ENCODE measurements around the gene DNPH1. TPM values are rescaled to one million over a fixed set of nuclear protein-coding genes. Genes with fewer than 3 reads are reported as not detected.

Gene DNPH1
- total and polyA plus RNA-seq, 9 of the 15 experiments (the other 6 are each of a cell fraction or from before 2014, with no cell fraction given): 7.3 to 300 (median 68.7) TPM

DNA sequence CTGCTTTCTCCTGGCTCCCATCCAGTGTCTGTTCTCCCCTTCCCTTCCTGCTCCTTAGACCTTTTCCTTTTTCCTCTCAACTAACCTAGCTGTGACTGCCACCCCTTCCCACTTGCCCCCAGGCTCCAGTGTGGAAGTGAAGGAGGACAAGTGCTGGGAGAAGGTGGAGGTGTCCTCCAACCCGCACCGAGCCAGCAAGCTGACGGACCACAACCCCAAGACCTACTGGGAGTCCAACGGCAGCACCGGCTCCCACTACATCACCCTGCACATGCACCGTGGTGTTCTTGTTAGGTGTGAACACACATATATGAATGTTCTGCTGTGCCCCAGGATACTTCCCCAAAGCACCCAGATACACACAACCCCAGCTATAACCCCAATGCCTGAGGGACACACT is 28.7 kb downstream of the DNPH1 start:
- no peaks in the 10 kb centered on the region for H3K9me3 ChIP-seq (replicated peaks; ENCODE audit: control insufficient read depth, insufficient read depth, low read depth, low read length)

More for the DNA sequence above, 28.7 kb downstream of the DNPH1 start:
- Histone ChIP-seq H3K4me2 (ENCODE audit: insufficient read depth, low read length) (no peak overlapping the region), H3K79me2 (ENCODE audit: control insufficient read depth, insufficient read depth, low read length) (no peaks in the 10 kb centered on the region), H3K4me3 (no peak overlapping the region), H3K36me3 (ENCODE audit: control insufficient read depth, insufficient read depth, low read length) (peaks cover 7% of the 10 kb centered on the region; the same call in 1 of the 3 replicates), H3K9ac (ENCODE audit: insufficient read depth in 1 of 2, low read depth in 2 of 2, low read length in 2 of 2) (no peak overlapping the region), H3K9me1 (ENCODE audit: control insufficient read depth, insufficient read depth, low read length) (no peaks in the 10 kb centered on the region), H3K27ac (ENCODE audit: extremely low read depth, low read depth, low read length) (no peak overlapping the region), H3K27me3 (ENCODE audit: control insufficient read depth in 2 of 2, insufficient read depth in 2 of 2, low read length in 2 of 2) (no peaks in the 10 kb centered on the region), H4K20me1 (replicated peaks; ENCODE audit: control insufficient read depth, insufficient read depth, low read length) (no peaks in the 10 kb centered on the region; the same call in 1 of the 2 replicates), H2AFZ (ENCODE audit: low read depth, low read length) (no peak overlapping the region), H3K4me1 (replicated peaks in 1 of 2; ENCODE audit: control insufficient read depth in 2 of 2, insufficient read depth in 2 of 2, low read length in 2 of 2) (peaks cover 0 to 3% of the 10 kb centered on the region in 2 experiments; a peak in 2 of 5 replicates)
- WGBS (ENCODE audit: insufficient coverage, low coverage, missing lambda C conversion rate): 74% methylated on average over 6 of the region's 6 CpGs
- POLR2A ChIA-PET: interaction anchor here (1.0 to 3.8 kb wide), 7 partner anchors 8 to 30 kb away, joined by 5 to 15 read pairs (median 8); no protein-coding TSS in a partner anchor
- TF ChIP-seq CCNT2 (IDR thresholded peaks at IDR 0.05; ENCODE audit: borderline replicate concordance, extremely low read depth, insufficient read length, low read depth, low read length) (no peak), ETS2 (tag; IDR thresholded peaks at IDR 0.05; ENCODE audit: borderline replicate concordance, poor library complexity, severe bottlenecking) (no peak), CSDE1 (IDR thresholded peaks at IDR 0.05) (no peak), NR3C1 (CRISPR knock-in tag; IDR thresholded peaks at IDR 0.05) (no peak), JUN (IDR thresholded peaks at IDR 0.05; ENCODE audit: borderline replicate concordance, low read depth, low read length) (no peak), JUN (CRISPR knock-in tag; IDR thresholded peaks at IDR 0.05; ENCODE audit: borderline replicate concordance) (no peak), MBD2 (IDR thresholded peaks at IDR 0.05; ENCODE audit: borderline replicate concordance, low read depth) (no peak), ZNF780A (CRISPR knock-in tag; IDR thresholded peaks at IDR 0.05) (no peak)
- TF ChIP-seq, protein P1, sequence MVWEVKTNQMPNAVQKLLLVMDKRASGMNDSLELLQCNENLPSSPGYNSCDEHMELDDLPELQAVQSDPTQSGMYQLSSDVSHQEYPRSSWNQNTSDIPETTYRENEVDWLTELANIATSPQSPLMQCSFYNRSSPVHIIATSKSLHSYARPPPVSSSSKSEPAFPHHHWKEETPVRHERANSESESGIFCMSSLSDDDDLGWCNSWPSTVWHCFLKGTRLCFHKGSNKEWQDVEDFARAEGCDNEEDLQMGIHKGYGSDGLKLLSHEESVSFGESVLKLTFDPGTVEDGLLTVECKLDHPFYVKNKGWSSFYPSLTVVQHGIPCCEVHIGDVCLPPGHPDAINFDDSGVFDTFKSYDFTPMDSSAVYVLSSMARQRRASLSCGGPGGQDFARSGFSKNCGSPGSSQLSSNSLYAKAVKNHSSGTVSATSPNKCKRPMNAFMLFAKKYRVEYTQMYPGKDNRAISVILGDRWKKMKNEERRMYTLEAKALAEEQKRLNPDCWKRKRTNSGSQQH (CRISPR knock-in tag; IDR thresholded peaks at IDR 0.05): no peak
- CTCF ChIA-PET (ENCODE audit: low intra/inter-chr PET ratio): no interaction called here
- no peak for FAIRE-seq
- no TSS peak for BruUV-seq (replicated peaks)
- in situ Hi-C loops (cut with MboI) (no loop called here), intact Hi-C loops (cut with micrococcal nuclease) (no loop called here)
- ATAC-seq: no peak
- no peak for DNase-seq (ENCODE audit: extremely low read depth in 1 of 4, low spot score in 3 of 4)
